ENCODE data around the gene ELAC2.

The ELAC2 gene

DNA sequence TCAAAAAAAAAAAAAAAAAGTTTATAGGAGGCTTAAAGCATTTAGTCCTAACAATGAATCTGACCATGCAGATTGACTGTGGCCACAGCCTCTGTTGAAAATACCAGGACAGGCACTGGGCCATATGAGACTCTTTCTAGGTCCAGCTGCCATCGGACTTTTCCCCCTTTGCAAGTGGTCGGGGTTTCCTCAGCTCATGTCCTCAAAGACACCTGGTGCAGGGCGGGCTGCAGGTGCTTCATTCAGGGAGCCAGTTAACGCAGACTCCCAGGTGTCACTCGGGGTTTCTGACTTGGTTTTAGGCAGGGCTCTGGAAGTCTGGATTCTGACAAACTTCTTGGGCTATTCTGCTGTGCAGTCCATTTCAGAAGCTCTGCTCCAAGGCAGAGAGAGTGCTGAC is 20.9 kb downstream of the ELAC2 start:
- H3K9me2 ChIP-seq (replicated peaks; ENCODE audit: insufficient read depth, low read length), result no peaks in the 10 kb centered on the region
- H2AFZ ChIP-seq (ENCODE audit: low read depth, low read length, severe bottlenecking), result no peak overlapping the region
- H3K36me3 ChIP-seq (ENCODE audit: low read length), result peaks cover 17% of the 10 kb centered on the region; the same call in 1 of the 2 replicates
- no peaks in the 10 kb centered on the region for H3K27me3 ChIP-seq (ENCODE audit: low read length)
- no peaks in the 10 kb centered on the region for H3K79me2 ChIP-seq (ENCODE audit: insufficient read depth, low read length)
- no peak overlapping the region for H3K4me3 ChIP-seq (ENCODE audit: insufficient read depth, low read length, poor library complexity, severe bottlenecking)
- TF ChIP-seq, protein P1, sequence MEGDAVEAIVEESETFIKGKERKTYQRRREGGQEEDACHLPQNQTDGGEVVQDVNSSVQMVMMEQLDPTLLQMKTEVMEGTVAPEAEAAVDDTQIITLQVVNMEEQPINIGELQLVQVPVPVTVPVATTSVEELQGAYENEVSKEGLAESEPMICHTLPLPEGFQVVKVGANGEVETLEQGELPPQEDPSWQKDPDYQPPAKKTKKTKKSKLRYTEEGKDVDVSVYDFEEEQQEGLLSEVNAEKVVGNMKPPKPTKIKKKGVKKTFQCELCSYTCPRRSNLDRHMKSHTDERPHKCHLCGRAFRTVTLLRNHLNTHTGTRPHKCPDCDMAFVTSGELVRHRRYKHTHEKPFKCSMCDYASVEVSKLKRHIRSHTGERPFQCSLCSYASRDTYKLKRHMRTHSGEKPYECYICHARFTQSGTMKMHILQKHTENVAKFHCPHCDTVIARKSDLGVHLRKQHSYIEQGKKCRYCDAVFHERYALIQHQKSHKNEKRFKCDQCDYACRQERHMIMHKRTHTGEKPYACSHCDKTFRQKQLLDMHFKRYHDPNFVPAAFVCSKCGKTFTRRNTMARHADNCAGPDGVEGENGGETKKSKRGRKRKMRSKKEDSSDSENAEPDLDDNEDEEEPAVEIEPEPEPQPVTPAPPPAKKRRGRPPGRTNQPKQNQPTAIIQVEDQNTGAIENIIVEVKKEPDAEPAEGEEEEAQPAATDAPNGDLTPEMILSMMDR (IDR thresholded peaks at IDR 0.05; ENCODE audit: insufficient read depth, low read length, poor library complexity, severe bottlenecking), result no peak
- TF ChIP-seq EZH2phosphoT487 (conservative IDR thresholded peaks at IDR 0.05; ENCODE audit: low read length), result no peak
- H3K27ac ChIP-seq (ENCODE audit: low read depth, low read length), result no peak overlapping the region
- H4K20me1 ChIP-seq (ENCODE audit: low read depth, low read length), result no peaks in the 10 kb centered on the region
- H3F3A ChIP-seq (ENCODE audit: insufficient read depth), result no peaks in the 10 kb centered on the region
- H3K9me3 ChIP-seq (ENCODE audit: insufficient read depth, low read length), result no peaks in the 10 kb centered on the region
- no peak overlapping the region for H3K4me2 ChIP-seq (ENCODE audit: low read depth, low read length, poor library complexity, severe bottlenecking)
- no peak overlapping the region for H3K9ac ChIP-seq (ENCODE audit: low read length)

DNA sequence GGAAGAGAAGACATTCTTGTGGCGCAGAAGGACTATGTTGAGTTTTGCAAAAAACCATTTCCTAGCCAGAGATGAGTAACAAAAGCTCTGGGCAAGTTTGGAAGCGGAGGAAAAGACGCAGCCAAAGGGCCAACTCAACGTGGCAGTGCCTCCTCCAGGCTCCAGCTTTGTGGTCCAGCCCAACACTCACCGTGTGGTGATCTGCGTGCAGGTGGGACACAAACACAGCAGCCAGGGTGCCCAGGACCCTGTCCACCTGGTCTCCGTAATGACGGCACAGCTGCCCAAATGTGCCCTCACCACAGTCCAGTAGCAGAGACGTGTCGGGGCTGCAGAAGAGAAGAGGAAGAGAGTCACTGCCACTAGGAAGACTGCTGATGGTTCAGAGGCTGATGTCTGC is 21.5 kb downstream of the ELAC2 start:
- peaks cover 19% of the 10 kb centered on the region; the same call in 1 of the 2 replicates for H3K36me3 ChIP-seq (ENCODE audit: low read length)

DNA sequence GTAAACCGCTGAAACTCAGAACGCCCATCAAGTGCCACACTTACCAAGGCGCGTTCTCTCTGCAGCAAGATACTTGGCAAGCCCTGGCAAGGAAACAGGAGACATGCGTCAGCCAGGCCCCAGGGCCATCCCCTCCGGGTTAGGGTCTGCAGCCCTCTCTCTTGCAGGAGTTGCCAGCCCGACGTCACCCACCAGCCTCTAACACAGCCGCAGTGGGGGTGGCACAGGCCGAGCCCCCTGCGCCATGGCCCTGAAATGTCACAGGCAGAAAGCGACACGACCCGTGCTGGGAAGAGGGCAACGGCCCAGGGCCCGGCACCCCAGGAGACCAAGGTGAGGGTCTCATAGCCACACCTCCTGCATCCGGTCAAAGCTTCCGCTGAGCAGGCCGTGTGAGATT is 21.9 kb downstream of the ELAC2 start:
- Histone ChIP-seq H3K4me2 (ENCODE audit: low read depth, low read length, poor library complexity, severe bottlenecking) (no peak overlapping the region), H3K27ac (ENCODE audit: low read depth, low read length) (no peak overlapping the region), H3K36me3 (ENCODE audit: low read length) (peaks cover 19% of the 10 kb centered on the region; the same call in 1 of the 2 replicates), H2AFZ (ENCODE audit: low read depth, low read length, severe bottlenecking) (no peak overlapping the region), H3K9me2 (replicated peaks; ENCODE audit: insufficient read depth, low read length) (no peaks in the 10 kb centered on the region), H3K27me3 (ENCODE audit: low read length) (no peaks in the 10 kb centered on the region), H3K4me3 (ENCODE audit: insufficient read depth, low read length, poor library complexity, severe bottlenecking) (no peak overlapping the region), H4K20me1 (ENCODE audit: low read depth, low read length) (no peaks in the 10 kb centered on the region), H3K79me2 (ENCODE audit: insufficient read depth, low read length) (no peaks in the 10 kb centered on the region), H3K9me3 (ENCODE audit: insufficient read depth, low read length) (no peaks in the 10 kb centered on the region), H3F3A (ENCODE audit: insufficient read depth) (peaks cover 5% of the 10 kb centered on the region; the same call in 1 of the 2 replicates), H3K9ac (ENCODE audit: low read length) (no peak overlapping the region)
- TF ChIP-seq EZH2phosphoT487 (conservative IDR thresholded peaks at IDR 0.05; ENCODE audit: low read length), result no peak
- TF ChIP-seq, protein P1 (IDR thresholded peaks at IDR 0.05; ENCODE audit: insufficient read depth, low read length, poor library complexity, severe bottlenecking), result no peak

More for the DNA sequence above, 21.5 kb downstream of the ELAC2 start:
- Histone ChIP-seq H3K27ac (ENCODE audit: low read depth, low read length) (no peak overlapping the region), H4K20me1 (ENCODE audit: low read depth, low read length) (no peaks in the 10 kb centered on the region), H3K9me3 (ENCODE audit: insufficient read depth, low read length) (no peaks in the 10 kb centered on the region), H2AFZ (ENCODE audit: low read depth, low read length, severe bottlenecking) (no peak overlapping the region), H3F3A (ENCODE audit: insufficient read depth) (peaks cover 4% of the 10 kb centered on the region; the same call in 1 of the 2 replicates), H3K4me2 (ENCODE audit: low read depth, low read length, poor library complexity, severe bottlenecking) (no peak overlapping the region), H3K27me3 (ENCODE audit: low read length) (no peaks in the 10 kb centered on the region), H3K79me2 (ENCODE audit: insufficient read depth, low read length) (no peaks in the 10 kb centered on the region), H3K4me3 (ENCODE audit: insufficient read depth, low read length, poor library complexity, severe bottlenecking) (no peak overlapping the region), H3K9me2 (replicated peaks; ENCODE audit: insufficient read depth, low read length) (no peaks in the 10 kb centered on the region), H3K9ac (ENCODE audit: low read length) (no peak overlapping the region)
- TF ChIP-seq, protein P1 (IDR thresholded peaks at IDR 0.05; ENCODE audit: insufficient read depth, low read length, poor library complexity, severe bottlenecking), result no peak
- no peak for TF ChIP-seq EZH2phosphoT487 (conservative IDR thresholded peaks at IDR 0.05; ENCODE audit: low read length)
